HG03025 (cell line): ENCODE data around the gene ZBTB4.

Source experiments
- ATAC-seq: cut with Tn5 transposase; IDR thresholded peaks from one replicate; pipeline ENCODE4 v1.9.1; 2021; ENCODE audit warnings: mild to moderate bottlenecking, moderate library complexity; ENCODE audit not compliant: unreplicated experiment, low FRiP score

ZBTB4 gene

GRCh38 chr17:7427549-7427948 lies 51.9 kb downstream of the ZBTB4 start:
- ATAC-seq, result no peak

DNA sequence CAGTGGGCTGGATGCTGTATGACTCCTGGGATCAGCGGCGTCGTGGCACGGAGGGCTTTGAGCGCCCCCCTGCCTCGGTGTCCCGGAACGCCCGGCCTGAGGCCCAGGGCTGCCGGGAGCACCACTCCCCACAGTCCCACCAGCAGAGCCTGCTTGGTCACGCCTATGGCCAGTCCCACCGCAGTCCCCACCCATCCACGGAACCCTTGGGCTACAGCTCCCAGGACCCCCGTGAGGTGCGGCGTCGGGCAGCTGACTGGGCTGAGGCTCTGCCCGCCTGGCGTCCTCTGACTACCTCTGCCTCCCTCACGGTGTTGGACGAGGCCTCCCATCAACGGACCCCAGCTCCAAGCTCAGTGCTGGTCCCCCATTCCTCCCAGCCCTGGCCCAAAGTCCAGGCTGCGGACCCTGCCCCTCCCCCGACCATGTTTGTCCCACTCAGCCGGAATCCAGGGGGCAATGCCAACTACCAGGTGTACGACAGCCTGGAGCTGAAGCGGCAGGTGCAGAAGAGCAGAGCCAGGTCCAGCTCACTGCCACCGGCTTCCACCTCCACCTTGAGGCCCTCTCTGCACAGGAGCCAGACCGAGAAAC lies 52.4 kb downstream of the ZBTB4 start:
- no peak for ATAC-seq

GRCh38 chr17:7426203-7426863 lies 53.1 kb downstream of the ZBTB4 start:
- ATAC-seq, result no peak

GRCh38 chr17:7425756-7426155 lies 53.7 kb downstream of the ZBTB4 start:
- ATAC-seq, result no peak

- ATAC-seq, result no peak
Observed at GRCh38 chr17:7425316-7425715, 54.1 kb downstream of the ZBTB4 start, which contains the start of gene SPEM2. Gene SPEM2 (plus strand): TSS chr17:7425616. CDS start chr17:7425689, 73 bp downstream.

DNA sequence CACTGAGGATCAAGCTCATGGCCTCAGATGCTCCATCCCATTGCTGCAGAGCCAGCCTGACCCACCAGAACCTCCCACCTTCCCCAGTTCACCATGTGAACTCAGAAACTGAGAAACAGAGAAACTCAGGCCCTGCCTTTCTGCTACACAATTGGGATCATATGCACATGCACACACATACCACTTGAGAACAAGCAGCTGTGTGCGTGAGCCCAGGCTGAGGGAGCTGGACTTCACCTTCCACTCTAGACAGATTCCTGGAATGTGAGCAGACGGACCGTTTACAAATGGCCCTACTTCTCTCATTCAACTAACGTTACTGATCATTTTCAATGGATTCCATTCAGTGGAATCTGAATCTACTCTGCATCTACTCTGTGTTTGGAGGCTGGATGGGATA lies 55.8 kb downstream of the ZBTB4 start:
- ATAC-seq, result no peak

- no peak for ATAC-seq
Observed at GRCh38 chr17:7421186-7421585, 58.2 kb downstream of the ZBTB4 start.

DNA sequence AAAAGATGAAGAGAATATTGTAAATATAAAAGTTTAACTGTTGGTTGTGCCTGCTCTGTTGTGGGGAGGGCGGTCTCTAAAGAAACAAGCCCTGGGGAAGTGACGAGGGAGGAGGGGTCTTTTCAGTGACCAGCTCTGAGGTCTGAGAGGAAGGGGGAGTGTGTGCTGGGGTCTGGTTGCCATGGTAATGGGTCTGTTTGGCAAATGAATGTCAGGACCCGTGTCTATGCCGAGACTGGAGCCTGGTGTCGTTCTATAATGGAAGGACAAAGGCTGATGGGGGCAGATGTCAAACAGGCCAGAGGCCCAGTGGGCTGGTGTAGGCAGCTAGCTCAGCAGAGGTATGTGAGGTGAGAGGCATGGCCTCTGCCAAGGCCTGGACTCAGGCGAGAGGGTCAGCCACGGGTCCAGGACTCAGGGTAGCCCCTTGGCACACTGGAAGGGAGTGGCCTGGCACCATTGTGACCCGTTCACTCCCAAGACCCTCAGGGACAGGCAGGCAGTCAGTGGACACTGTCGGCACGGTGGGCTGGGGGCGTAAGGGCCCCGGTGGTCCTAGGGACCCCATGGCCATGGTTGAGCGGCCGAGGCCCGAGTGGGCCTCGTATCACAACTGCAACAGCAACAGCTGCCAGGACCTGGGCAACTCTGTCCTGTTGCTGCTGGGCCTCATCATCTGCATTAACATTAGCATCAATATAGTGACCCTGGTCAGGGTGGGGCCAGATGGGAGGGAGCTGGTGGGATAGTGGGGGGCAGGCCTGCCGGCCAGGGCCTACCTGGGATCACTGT lies 59.4 kb downstream of the ZBTB4 start, which contains the start of gene SPEM1:
TSS of gene SPEM1 (plus strand) at position 506 of the 792 bp plus-strand sequence. CDS start at position 567, 61 bp downstream.
- no peak for ATAC-seq

DNA sequence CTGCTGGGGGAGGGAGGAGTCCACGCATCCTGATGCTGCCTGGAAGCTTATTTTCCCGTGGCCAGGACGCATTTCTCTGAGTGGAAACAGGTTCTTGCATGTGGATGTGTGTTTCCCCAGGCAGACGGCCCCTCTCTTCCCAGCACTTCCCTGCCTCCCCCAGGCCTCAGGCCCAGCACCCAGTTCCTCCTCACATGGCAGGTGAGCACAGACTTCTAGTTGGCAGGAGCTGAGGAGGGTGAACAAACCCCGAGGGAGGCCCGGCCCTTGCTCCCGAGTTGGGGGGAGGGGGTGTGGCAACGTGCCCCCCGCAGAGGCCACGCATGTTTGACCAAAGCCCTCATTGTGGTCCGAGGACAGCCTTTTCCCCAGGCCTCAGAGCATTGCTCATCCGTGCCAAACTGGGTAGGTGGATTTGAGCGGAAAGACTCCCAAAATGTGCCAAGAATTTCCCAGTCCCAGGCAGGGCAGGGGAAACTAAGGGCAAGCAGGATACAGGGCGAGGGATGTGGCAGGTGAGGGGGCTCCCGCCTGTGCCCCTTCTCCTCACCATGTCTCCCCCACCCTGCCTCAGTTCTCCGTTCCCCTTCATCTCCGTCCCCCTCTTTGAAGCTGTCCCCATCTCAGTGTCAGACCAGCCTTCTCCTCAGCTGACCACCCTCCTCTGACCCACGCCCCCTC lies 60.8 kb downstream of the ZBTB4 start:
- no peak for ATAC-seq

DNA sequence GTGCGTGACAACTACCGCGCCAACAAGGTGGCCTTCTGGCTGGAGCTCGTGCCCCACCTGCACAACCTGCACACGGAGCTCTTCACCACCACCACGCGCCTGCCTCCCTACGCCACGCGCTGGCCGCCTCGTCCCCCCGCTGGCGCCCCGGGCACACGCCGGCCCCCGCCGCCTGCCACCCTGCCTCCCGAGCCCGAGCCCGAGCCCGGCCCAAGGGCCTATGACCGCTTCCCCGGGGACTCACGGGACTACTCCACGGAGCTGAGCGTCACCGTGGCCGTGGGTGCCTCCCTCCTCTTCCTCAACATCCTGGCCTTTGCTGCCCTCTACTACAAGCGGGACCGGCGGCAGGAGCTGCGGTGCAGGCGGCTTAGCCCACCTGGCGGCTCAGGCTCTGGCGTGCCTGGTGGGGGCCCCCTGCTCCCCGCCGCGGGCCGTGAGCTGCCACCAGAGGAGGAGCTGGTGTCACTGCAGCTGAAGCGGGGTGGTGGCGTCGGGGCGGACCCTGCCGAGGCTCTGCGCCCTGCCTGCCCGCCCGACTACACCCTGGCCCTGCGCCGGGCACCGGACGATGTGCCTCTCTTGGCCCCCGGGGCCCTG lies 62.3 kb downstream of the ZBTB4 start:
- no peak for ATAC-seq

- ATAC-seq, result no peak
Observed at GRCh38 chr17:7416323-7416722, 63.1 kb downstream of the ZBTB4 start.

DNA sequence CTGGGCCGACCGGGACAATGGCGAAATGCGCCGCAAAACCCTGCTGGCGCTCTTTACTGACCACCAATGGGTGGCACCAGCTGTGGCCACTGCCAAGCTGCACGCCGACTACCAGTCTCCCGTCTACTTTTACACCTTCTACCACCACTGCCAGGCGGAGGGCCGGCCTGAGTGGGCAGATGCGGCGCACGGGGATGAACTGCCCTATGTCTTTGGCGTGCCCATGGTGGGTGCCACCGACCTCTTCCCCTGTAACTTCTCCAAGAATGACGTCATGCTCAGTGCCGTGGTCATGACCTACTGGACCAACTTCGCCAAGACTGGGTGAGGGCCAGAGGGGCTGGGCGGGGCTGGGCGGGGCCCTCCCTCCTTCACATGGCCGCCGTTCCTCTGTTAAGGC lies 63.6 kb downstream of the ZBTB4 start:
- ATAC-seq, result no peak

- no peak for ATAC-seq
Observed at GRCh38 chr17:7414837-7415236, 64.6 kb downstream of the ZBTB4 start.

DNA sequence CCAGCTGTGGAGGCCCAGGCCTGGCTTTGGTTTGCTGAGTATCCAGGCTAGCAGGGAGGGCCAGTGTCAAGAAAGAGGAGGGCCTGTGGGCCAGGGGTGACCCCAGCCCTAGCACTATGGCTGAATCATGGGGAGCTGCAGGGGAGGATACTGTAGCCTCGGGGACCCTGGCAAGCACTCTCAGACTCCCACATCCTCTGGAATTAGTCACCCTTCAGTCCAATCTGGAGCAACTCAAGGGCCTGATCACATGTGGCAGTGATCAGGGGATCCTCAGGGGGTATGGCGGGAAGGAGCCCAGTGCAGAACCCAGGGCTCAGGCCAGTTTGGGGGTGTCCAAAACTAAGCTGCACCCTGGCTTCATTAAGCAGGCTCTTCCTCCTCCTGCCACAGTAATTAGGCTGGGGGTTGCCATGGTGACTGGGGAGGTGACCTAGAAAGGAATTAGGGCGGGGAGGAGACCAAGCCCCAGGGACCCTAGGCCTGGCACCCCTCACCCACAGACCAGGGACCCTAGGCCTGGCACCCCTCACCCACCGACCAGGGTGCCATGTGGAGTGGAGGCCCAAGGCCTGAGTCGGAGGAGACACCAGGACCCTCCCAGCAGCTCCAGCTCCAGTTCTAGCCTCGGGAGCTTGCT lies 66.0 kb downstream of the ZBTB4 start:
- no peak for ATAC-seq

- no peak for ATAC-seq
Observed at GRCh38 chr17:7411427-7411750, 68.0 kb downstream of the ZBTB4 start.

DNA sequence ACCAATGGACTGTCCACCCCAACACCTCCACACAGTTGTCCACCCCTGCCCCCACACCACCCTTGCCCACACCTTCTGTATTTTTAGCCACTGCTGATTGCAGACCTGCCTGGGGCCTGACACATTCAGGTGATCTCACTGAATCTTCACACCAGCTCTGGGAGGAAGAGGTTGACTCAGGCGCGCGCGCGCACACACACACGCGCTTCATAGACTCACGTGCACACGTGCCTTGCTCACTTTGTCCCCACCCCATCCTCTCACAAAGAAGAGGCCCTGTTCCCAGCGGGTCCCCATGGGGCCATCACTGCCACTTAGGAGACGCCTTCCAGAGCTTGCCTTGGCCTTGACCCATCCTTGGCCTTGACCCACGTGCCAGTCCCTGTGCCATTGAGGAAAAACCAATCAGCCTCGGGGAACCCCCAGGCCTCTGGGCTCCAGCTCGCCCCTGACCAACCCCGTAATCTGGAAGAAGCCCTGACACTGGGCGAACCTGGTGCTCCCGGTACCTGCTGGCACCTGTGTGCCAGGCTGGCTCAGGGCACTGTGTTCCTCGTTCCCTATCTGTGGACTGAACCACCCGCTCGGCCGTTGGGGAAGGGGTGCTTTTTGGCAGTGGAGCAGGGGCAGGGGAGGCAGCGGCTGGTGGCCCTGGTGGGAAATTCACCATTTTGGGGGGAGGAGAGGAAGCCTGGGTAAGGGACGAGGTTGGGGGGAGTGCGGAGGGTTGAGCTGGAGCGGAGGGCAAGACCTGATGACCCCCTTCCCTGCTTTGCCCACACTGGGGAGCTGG lies 68.6 kb downstream of the ZBTB4 start:
- ATAC-seq, result no peak

- no peak for ATAC-seq
Observed at GRCh38 chr17:7409716-7410115, 69.7 kb downstream of the ZBTB4 start.
